AG09319 (cell line): ENCODE data around the gene ARID1B.

Experiments
- DNase-seq: peaks from one replicate; pipeline ENCODE4 v3.0.0-alpha.2; 2010; ENCODE audit warnings: low read depth; ENCODE audit errors: extremely low read depth
- CTCF ChIP-seq: IDR thresholded peaks from 2 replicates; pipeline ENCODE4 v1.5.1; 2011; ENCODE audit warnings: low read depth, mild to moderate bottlenecking, inconsistent platforms, low read length, moderate library complexity

ARID1B gene

GRCh38 chr6:156887623-156888269, 110.6 kb downstream of the ARID1B start:
- no peak for DNase-seq
- TF ChIP-seq CTCF = no peak

- no peak for TF ChIP-seq CTCF
- no peak for DNase-seq
Observed at GRCh38 chr6:156889469-156889868, 112.3 kb downstream of the ARID1B start.

GRCh38 chr6:156889986-156890385, 112.8 kb downstream of the ARID1B start:
- TF ChIP-seq CTCF = no peak
- no peak for DNase-seq

GRCh38 chr6:156890627-156891314, 113.6 kb downstream of the ARID1B start:
- DNase-seq = no peak
- no peak for TF ChIP-seq CTCF

- no peak for TF ChIP-seq CTCF
- DNase-seq = no peak
Observed at GRCh38 chr6:156897907-156898531, 120.8 kb downstream of the ARID1B start.

GRCh38 chr6:156899071-156899470, 121.9 kb downstream of the ARID1B start:
- no peak for DNase-seq
- TF ChIP-seq CTCF = no peak

- DNase-seq = no peak
- TF ChIP-seq CTCF = no peak
Observed at GRCh38 chr6:156899532-156900135, 122.5 kb downstream of the ARID1B start.
